Stimulated activated CD8-positive, alpha-beta memory T cell treated with anti-CD3 and anti-CD28 coated beads, Interleukin-12 subunit alpha, Interleukin-12 subunit beta, amount 100 ng/mL, for 24 hours (primary cell): ENCODE results near the gene CTNNBL1.

ENCODE experiments used
- DNase-seq: peaks from one replicate; pipeline ENCODE4 v3.0.0-alpha.2; 2020; ENCODE audit errors: extremely low read depth

The CTNNBL1 gene

GRCh38 chr20:37899105-37900045 lies 205.5 kb downstream of the CTNNBL1 start:
- DNase-seq = no peak

GRCh38 chr20:37901240-37901639 lies 207.4 kb downstream of the CTNNBL1 start:
- no peak for DNase-seq

- no peak for DNase-seq
Measured at GRCh38 chr20:37901654-37902503, 208.0 kb downstream of the CTNNBL1 start.

- DNase-seq = no peak
Measured at GRCh38 chr20:37902504-37903313, 208.9 kb downstream of the CTNNBL1 start, which contains the start of gene VSTM2L. Gene VSTM2L (plus strand): TSS chr20:37903127. CDS start chr20:37903351, 224 bp downstream.

- no peak for DNase-seq
Measured at GRCh38 chr20:37903317-37904007, 209.6 kb downstream of the CTNNBL1 start.

GRCh38 chr20:37904008-37904642 lies 210.3 kb downstream of the CTNNBL1 start:
- no peak for DNase-seq

- DNase-seq = no peak
Measured at GRCh38 chr20:37904845-37905373, 211.1 kb downstream of the CTNNBL1 start.

GRCh38 chr20:37905671-37906613 lies 212.1 kb downstream of the CTNNBL1 start:
- DNase-seq = no peak

- no peak for DNase-seq
Measured at GRCh38 chr20:37907330-37907676, 213.5 kb downstream of the CTNNBL1 start.

GRCh38 chr20:37907677-37908401 lies 214.0 kb downstream of the CTNNBL1 start:
- no peak for DNase-seq

GRCh38 chr20:37911261-37911660 lies 217.4 kb downstream of the CTNNBL1 start:
- no peak for DNase-seq

GRCh38 chr20:37911838-37912281 lies 218.0 kb downstream of the CTNNBL1 start:
- DNase-seq = no peak

- DNase-seq = no peak
Measured at GRCh38 chr20:37912874-37913273, 219.0 kb downstream of the CTNNBL1 start.

GRCh38 chr20:37913567-37914366 lies 219.9 kb downstream of the CTNNBL1 start:
- no peak for DNase-seq

GRCh38 chr20:37914367-37914671 lies 220.5 kb downstream of the CTNNBL1 start:
- DNase-seq = no peak

GRCh38 chr20:37914672-37915433 lies 221.0 kb downstream of the CTNNBL1 start:
- no peak for DNase-seq

- DNase-seq = no peak
Measured at GRCh38 chr20:37915434-37915787, 221.6 kb downstream of the CTNNBL1 start.
